Astrocyte (in vitro differentiated cells and primary cell): ENCODE results near the gene PER1.

ENCODE experiments used
- CTCF ChIP-seq: IDR thresholded peaks from 2 replicates; pipeline ENCODE4 v1.5.1; 2011; ENCODE audit warnings: low read depth, mild to moderate bottlenecking, inconsistent platforms, low read length, moderate library complexity; ENCODE audit not compliant: insufficient read depth
- EZH2 ChIP-seq: IDR thresholded peaks from 2 replicates; pipeline ENCODE4 v1.6.1; 2012; ENCODE audit warnings: mild to moderate bottlenecking, low read length, inconsistent platforms; ENCODE audit not compliant: insufficient read depth

DNA sequence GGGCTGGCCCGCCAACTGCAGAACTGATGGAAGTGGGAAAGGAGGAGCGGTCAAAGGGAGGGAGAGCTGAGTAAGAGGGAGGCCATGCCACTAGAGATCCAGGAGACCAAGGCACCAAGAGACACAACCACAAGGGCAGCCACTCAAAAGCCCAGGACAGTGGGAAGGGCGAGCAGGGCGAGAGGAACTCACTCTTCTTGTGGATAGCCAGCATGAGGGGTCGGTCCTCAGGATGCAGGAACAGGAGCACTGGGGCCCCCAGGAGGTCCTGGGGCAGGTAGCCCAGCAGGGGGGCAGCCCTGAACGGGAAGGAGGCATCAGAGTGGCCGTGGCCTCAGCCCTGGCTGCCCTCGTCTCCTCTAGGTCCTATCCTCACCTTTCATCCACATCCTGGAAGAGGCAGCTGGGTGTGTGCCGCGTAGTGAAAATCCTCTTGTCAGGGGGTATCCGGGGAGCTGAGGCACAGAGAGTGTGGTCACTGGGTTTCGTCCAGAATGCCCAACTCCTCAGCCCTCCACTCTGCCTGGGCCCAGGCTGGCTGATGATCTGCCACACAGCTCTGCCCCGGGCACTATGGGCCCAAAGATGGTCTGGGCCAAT lies 4.3 kb downstream of the PER1 start:
- no peak for TF ChIP-seq EZH2
- no peak for TF ChIP-seq CTCF
